ENCODE data around the gene NUDT16.

The NUDT16 gene

DNA sequence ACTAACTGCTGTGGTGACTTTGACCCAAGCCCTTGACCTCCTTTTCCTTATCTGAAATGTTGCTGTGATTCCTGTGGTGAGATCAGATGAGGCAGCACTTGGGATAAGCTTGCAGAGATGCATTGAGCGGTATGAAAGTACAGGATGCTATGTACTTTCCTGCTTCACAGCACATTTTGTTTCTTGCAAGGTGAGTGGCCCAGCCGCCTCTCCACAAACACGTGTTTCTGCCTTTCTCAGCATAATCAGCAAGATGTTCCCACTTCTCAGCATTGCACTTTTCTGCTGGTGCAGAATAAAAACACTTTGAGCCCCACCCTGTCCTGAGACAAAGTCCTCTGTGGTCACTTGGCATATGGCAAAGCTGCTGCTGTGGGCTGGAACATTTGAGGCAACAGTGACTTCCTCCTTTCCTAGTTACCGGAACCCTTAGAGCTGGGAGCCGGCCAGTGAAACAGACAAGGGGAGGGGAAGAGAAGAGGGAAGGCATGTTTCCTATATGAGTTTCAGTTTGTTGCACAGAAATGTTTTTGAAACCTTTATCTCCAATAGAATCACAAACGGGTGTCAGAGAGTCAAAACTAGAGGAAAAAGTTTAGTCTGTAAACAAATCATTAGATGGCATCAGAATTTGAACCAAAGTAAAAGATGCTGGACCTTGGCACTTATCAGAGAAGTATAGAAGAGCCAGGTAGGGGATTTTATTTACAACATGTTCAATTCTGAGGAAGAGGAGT, 5.0 kb downstream of the NUDT16 start:
- peak; percentile 2 for DNase-seq (ENCODE audit: low spot score)

DNA sequence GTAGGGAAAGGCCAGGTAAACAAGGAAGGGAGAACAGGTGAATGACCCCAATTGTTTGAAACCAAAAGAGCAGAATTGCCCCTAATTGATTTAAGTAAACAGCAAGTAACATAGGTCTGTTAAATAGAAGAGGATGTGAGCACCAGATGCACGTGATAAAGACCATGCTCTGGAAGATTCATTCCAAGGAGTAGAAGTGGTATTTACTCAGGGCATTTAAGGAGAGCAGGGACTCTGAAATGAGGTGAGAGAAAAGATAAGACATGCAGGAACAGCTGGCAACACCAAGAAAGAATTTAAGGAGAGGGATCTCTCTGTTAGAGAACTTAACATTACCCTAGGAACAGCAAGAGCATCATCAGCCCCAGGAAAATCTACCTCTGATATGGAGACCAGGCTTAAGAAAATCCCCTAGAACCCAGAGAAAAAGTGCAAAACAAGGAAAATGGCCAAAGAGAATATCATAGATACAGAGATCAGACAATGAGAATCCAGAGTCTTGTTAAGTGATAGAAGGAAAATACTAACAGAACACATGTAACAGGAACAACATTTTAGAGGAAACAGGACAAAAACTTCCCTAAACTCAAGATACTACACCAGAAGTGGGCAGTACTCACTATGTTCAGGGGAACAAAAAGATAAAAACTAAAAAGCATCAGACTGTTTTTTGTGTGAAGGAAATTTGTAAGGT, 6.4 kb downstream of the NUDT16 start:
- DNase-seq (ENCODE audit: low spot score), result no peak

DNA sequence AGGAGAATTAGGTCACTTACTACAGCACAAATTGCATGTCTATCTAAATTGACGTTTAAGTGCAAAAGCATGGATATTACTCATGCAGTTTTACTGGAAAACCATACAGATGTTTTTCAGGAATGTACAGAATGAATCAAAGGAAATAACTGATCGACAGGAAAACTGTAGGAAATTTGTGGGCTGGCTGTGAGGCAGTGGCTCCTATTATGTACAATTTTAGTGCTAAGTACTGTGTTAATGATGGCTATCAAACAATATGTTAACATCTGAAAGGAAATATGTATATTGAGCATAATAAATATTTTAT, 6.9 kb downstream of the NUDT16 start:
- no peak for DNase-seq (ENCODE audit: low spot score)

DNA sequence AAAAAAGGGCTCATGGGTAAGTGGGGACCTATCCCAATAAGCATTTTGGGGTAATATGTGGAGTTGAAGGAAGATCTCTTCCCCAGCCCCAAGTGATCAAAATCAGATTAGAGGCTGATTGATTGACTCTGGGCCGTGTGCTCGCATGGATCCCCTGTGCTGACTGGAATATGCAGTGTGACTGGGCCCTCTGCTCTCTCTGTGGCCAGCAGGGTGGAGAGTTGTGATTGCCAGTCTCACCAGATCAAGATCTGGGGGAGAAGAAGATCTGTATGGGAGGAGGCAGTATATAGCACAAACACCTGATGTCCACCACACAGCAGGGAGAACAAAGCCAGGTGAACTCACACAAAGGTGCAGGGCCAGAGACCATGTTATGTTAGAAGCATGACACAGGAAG, 8.8 kb downstream of the NUDT16 start:
- DNase-seq (ENCODE audit: low spot score), result no peak

DNA sequence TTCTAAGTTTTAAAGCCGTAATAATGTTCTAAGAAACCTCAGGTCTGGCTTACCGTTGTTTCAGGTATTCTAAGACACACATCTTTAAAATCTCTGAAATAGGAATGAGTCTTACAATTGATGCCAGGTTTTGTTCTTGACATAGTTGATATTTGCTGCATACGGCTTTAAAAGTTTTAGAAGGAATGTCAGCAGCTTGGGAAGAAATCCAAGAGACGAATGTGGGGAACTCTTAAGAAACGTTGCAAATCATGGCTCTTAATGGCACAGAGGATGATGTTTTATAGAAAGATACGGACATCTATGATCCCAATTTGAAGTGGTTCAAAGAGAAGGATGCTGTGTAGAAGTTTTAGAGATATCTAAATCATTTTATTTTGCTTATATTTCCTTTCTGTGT, 11.5 kb downstream of the NUDT16 start:
- DNase-seq (ENCODE audit: low spot score), result no peak

DNA sequence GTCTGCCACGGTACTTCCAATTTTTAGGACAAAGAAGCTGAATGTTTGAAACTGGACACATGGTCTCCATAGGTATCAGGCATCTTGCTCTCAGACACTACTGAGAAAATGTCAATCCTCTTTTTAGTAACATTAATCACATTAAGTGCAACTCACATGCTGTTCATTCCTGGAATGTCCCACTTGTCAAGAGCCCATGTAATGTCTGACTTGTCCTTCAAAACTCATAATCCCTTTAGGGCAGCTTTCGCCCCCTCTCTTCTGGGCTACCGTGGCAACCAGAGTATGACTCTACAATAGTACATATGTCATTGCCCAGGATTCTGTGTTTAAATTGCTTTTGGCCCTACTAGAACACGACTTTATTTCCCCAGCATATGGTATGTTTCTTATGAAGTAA, 12.3 kb downstream of the NUDT16 start:
- DNase-seq (ENCODE audit: low spot score), result no peak

DNA sequence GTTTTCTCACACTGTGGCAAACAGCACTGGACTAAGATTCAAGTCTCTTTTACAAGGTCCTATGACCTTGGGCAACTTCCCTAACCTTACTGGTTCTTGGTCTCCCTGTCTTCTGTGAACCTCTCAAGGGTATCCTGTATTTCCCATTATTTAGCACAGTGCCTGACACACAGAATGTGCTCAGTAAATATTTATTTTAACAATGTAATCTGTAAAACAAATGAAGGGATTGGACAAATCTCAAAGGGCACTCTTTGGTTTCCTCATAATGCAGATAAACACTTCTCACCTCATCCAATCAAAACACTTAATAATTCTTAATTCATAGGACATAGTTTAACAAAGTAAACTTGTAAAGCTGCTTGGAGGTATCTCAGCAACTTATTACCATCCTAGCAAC, 12.8 kb downstream of the NUDT16 start:
- DNase-seq (ENCODE audit: low spot score), result no peak

DNA sequence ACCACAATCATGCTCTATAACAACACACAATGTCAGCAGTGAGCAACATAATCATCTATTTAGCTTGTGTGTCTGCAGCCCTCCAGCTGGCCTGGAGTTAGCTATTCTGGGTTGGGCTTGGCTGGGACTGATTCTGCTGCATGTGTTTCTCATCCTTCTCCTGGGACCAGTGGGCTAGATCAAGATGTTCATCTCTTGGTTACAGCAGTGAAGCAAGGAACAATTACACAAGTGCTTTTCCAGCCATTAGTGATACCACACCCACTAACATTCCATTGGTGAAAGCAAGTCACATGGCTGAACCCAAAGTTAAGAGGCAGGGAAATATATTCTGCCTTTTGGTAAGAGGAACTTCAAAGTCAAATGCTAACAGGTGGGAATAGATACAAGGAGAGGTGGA, 14.6 kb downstream of the NUDT16 start:
- DNase-seq (ENCODE audit: low spot score), result no peak

DNA sequence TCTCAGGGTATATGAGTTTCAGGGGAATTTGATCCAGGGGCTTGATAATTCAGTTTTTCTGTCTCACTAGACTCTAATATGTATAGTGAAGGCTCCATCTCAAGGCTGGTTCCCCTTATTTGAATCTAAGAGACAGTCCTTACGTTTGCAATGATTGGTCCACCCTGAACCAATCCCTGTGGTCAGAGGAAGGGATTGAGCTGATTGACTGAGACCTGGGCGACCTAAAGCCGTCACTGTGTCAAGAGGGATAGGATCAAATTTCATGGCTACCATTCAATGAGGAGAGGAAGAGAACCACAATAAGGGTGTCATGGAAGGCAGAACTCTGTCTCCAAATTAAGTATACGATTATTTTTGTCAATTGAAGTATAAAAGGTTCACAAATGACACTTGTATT, 16.3 kb downstream of the NUDT16 start:
- DNase-seq (ENCODE audit: low spot score), result no peak

DNA sequence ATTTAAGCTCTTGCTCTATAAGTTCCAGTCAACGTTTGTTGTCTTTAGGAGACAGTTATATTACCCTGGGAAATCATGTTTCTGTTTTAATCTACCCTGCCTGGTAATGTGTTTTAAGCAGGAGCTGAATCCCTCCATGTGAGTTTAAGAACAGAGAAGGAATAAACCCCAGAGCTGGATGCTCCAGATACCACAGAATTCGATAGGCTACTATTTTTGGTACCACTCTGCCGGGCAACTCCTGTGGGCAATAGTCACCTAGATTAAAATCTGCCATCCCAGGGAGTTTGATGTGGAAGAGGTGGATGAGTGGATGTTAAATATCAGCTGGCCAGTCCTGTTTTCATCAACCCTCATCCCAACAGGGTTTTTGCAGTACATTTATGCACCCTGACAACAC, 20.4 kb downstream of the NUDT16 start:
- DNase-seq (ENCODE audit: low spot score), result no peak

DNA sequence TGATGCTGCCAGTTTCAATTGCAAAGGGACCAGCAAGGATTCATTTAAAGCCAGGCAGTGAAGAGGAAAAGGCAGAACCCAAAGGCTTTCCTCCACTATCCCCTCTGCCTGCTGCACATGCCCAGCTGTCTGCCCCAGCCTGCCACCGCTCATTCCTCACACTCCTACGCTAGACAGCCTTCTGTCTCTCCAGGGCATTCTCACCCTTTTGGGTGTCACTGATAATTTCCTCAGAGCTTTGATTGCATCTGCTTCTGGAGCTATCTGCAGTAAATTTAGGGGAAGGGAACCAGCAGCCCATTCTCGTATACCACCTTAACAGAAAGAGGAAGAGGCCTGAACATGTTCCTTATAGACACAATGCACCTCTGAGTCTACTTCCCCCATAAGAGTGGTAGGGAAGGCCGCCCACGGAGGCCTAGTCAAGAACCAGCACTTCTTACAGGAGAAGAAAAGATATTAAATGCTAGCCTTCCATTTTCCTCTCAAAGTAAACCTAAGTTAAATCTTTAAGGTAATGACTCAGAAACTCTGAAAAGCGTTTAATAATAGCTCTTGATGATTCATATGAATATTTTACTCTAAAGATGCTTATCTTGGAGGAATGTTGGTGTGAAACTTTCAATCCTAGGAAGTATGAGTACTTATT, 20.9 kb downstream of the NUDT16 start:
- DNase-seq (ENCODE audit: low spot score), result no peak

DNA sequence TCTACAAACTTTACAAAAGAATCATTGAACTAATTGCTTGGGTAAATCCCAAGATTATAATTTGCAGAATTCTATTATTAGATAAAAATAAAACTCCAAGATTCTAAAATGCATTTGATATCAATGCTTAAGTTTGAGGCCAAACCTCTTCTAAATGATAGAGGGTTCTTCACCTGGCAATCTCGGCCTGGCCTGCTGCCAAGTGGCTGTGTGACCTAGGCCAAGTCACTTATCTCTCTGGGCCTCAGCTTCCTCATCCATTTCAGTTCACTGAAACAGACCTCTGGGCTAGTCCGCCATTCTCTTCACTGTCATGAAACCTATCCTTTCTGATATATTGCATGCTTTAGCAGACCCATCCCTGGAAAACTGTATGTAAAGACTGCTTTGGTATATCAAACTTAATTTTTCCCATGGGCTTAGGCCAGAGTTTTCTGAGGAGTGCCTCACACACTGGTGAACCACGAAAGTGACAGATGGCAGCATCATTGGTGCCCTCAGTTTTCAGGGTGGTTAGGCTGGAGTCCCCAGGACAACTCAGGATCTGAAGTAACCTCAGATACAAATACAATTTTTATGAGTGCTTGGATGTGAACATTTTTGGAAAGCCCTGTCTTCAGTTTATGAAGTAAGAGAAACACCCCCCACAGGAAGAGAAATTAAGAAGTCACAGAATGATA, 21.8 kb downstream of the NUDT16 start:
- no peak for DNase-seq (ENCODE audit: low spot score)

DNA sequence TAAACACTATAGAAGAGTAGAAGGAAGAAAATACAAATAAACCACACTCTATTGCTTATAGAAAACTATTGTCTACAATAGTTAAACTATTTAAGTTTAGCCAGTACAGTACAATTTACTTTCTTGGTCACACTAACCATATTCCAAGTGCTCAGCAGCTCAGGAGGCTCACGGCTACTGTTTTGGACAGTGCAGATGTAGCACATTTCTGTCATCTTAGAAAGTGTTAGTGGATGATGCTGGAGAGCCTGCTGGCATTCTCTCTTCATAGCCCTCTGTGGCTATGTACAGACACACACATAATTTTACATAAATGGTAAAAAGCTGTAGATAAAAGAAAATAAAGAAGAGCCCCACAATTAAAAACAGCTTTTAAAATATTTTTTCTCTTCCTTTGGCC, 23.8 kb downstream of the NUDT16 start:
- no peak for DNase-seq (ENCODE audit: low spot score)

DNA sequence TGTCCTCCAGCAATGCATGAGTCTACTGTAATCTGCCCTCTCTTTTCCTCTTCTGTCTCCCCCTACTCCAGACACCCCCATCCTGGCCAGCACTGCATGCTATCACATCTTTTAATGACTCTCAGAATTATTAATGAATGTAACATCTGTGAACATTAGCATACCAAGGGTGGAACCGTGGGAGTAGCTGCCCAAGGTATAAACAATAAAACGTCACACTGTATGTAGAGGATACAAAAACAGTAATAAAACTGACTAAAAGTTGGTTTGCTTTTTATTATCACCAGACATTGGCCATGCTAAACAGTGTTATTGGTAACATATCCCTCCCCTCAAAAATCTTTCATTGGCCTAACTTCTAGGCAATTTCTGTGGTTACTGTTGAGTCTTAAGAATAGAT, 24.7 kb downstream of the NUDT16 start:
- DNase-seq (ENCODE audit: low spot score), result no peak

DNA sequence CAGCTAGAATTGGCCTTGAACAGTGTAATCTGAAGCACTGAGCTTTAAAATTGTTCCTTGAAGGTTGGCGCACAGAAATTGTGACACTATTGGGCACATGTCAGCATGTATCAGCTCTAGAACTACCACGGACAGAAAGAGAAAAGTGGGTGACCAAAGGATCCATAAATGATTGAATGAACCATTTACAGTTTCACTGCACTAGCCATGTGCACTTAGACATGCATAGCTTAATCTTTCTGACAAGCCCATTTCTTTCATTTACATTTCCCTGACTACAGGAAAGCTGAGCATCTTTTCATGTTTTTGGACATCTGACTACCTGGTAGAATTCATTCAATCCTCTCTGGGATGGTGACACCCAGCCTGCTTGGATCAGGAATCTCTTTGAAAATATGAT, 36.2 kb downstream of the NUDT16 start:
- DNase-seq (ENCODE audit: low spot score), result no peak

DNA sequence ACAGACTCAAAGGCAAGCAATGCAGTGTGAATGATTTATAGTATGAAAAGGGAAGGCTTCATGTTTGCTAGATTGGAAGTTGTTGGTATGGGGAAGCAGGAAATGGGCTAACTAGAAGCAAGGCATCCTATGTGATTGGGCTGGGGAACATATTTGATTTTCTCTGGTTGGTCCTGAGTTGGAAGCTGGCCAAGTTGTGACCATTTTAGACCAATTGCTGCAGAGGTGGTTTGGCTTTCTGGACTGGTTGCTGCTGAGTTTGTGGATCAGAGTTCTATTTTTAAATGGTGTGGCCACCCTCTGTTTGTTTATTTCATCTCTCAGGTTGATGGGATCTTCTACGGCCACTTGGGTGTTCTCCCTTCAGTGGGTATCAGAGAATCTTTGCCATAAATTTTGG, 39.7 kb downstream of the NUDT16 start:
- DNase-seq (ENCODE audit: low spot score), result no peak

DNA sequence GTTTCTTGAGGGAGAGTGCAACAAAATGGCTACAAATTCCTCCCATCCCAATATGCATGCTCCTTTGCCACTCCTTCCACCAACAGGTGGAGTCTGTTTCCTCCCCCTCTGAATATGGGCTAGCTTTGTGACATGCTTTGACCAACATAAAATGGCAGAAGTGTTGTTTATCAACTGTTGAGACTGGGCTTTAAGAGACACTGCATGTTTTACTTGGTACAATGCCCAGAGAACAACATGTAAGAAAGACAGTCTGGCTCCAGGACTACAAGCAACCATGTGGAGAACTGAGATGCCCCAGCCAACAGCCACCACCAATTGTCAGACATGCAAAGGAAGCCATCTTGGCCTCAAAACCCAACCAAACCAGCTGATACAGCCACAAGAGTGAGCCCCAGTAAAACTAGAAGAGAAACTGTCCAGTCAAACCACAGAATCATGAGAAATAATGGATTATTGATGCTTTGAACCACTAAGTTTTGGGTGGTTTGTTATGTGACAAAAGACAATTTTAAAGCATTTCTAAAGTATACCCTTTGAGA, 40.5 kb downstream of the NUDT16 start:
- DNase-seq (ENCODE audit: low spot score), result no peak

DNA sequence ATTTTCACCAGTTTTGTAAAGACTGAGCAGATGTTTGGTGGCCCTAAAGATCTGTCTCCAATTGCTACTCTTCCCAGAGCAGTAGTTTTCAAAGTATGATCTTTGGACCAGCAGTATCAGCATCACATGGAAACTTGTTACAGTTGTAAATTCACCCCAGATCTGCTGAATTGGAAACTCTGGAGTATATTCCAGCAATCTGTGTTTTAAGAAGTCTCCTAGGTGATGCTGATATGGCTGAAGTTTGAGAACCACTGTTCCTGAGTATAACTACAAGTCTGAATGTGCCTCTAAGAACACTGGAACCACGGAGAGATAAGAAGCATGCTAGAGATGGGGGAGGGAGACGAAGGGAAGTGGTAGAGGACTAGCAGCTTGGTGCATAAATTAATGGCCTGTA, 45.7 kb downstream of the NUDT16 start:
- DNase-seq (ENCODE audit: low spot score), result no peak

DNA sequence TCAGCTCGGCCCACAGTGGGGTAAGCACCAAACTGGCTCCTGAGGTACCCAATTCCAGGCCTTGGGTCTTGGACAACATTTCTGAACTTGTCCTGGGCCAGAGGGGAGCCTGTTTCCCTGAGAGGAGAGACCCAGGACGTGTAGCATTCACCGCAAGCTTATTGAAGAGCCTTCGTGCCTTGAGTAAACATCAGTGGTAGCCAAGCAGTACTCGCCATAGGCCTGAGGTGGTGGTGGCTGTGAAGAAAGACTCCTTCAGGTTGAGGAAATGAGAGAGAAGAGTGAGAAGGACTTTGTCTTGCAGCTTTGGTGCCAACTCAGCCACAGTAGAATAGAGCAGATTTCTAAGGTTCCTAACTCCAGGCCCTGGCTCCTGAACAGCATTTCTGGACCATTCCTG, 50.2 kb downstream of the NUDT16 start:
- DNase-seq (ENCODE audit: low spot score), result no peak

DNA sequence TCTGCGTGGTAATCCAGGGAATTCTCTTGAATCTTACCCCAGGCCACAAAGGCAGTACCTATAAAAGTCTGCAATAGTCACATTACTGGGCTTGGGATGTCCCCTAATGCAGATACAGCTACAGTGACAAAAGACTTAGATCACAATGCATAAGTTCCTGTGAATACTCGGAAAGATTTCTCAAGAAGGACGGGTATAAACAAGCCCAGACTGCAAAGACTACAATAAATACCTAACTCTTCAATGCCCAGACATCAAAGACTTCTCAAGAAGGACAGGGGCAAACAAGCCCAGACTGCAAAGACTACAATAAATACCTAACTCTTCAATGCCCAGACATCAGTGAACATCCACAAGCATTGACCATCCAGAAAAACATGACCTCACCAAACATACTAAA, 50.9 kb downstream of the NUDT16 start:
- DNase-seq (ENCODE audit: low spot score), result no peak

DNA sequence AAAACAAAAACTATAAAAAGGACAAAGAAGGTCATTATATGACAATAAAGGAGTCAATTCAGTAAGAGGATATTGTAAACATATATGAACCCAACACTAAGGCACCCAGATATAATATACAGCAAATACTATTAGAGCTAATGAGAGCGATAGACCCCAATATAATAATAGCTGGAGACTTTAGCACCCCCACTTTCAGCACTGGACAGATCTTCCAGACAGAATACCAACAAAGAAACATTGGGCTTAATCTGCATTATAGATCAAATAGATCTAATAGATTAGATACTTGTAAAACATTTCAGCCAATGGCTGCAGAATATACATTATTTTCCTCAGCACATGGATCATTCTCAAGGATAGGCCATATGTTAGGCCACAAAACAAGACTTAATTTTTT, 53.4 kb downstream of the NUDT16 start:
- DNase-seq (ENCODE audit: low spot score), result no peak

Measured in CD4-positive, alpha-beta T cell treated with Interleukin-2 at 100 ng/mL for 4 hours (primary cell).